Stimulated activated CD4-positive, alpha-beta T cell treated with anti-CD3 and anti-CD28 coated beads, TNF-alpha, amount 100 ng/mL, for 48 hours (primary cell): Measurements from ENCODE around the gene RUFY2.
A peak's percentile ranks its signal among the peaks of the same experiment; 100 is the strongest.
"Not testable (repeated sequence)": the region's sequence is repeated elsewhere in the genome, so short reads cannot be mapped to it uniquely, and the experiment has no call there.

Experiments
- DNase-seq, 3 donors: peaks; one replicate each; pipeline ENCODE4 v3.0.0-alpha.2; 2020; ENCODE audit warnings: low read depth in 3 of 3

Gene RUFY2

GRCh38 chr10:68406815-68407548 lies at the start of gene RUFY2:
Gene RUFY2 (minus strand): TSS chr10:68407277. CDS start chr10:68407189, 88 bp downstream.
- peak; percentile 54 to 72 (median 61) for DNase-seq

GRCh38 chr10:68449698-68450097 lies 42.6 kb upstream of the RUFY2 start:
- not testable (repeated sequence) for DNase-seq

- DNase-seq = no peak
Measured at GRCh38 chr10:68446179-68446578, 39.1 kb upstream of the RUFY2 start.

- no peak for DNase-seq
Measured at GRCh38 chr10:68442971-68443370, 35.9 kb upstream of the RUFY2 start.

- no peak for DNase-seq
Measured at GRCh38 chr10:68440898-68441297, 33.8 kb upstream of the RUFY2 start.

GRCh38 chr10:68435803-68436202 lies 28.7 kb upstream of the RUFY2 start:
- no peak for DNase-seq

GRCh38 chr10:68434657-68435056 lies 27.6 kb upstream of the RUFY2 start:
- no peak for DNase-seq

GRCh38 chr10:68428396-68429104 lies 21.5 kb upstream of the RUFY2 start:
- DNase-seq = no peak

GRCh38 chr10:68424454-68425014 lies 17.5 kb upstream of the RUFY2 start:
- DNase-seq = no peak

GRCh38 chr10:68423522-68423921 lies 16.4 kb upstream of the RUFY2 start:
- DNase-seq = peak in 1 of 3 donors; percentile 4

- DNase-seq = no peak
Measured at GRCh38 chr10:68419376-68419775, 12.3 kb upstream of the RUFY2 start.

- DNase-seq = no peak
Measured at GRCh38 chr10:68408898-68409518, 1.9 kb upstream of the RUFY2 start.

GRCh38 chr10:68406111-68406814 lies 814 bp downstream of the RUFY2 start:
- peak in 1 of 3 donors; percentile 14 for DNase-seq

- DNase-seq = no peak
Measured at GRCh38 chr10:68403701-68404100, 3.4 kb downstream of the RUFY2 start.

GRCh38 chr10:68402276-68402675 lies 4.8 kb downstream of the RUFY2 start:
- no peak for DNase-seq

- no peak for DNase-seq
Measured at GRCh38 chr10:68397005-68397404, 10.1 kb downstream of the RUFY2 start.

- no peak for DNase-seq
Measured at GRCh38 chr10:68385740-68386139, 21.3 kb downstream of the RUFY2 start.

GRCh38 chr10:68371604-68372003 lies 35.5 kb downstream of the RUFY2 start:
- DNase-seq = no peak

- no peak for DNase-seq
Measured at GRCh38 chr10:68367121-68367520, 40.0 kb downstream of the RUFY2 start.

GRCh38 chr10:68366600-68366999 lies 40.5 kb downstream of the RUFY2 start:
- no peak for DNase-seq

GRCh38 chr10:68365611-68366010 lies 41.5 kb downstream of the RUFY2 start:
- no peak for DNase-seq
